ENCODE measurements around the gene ELMOD1. TPM values are rescaled to one million over a fixed set of nuclear protein-coding genes. Genes with fewer than 3 reads are reported as not detected.

Gene ELMOD1
- total RNA-seq, 2 experiments from 2014 or later = not detected

- POLR2A ChIA-PET = interaction anchor here (0.6 to 1.0 kb wide), 5 partner anchors 9 to 327 kb away, joined by 3 to 4 read pairs (median 3); no protein-coding TSS in a partner anchor
- no peaks in the 10 kb centered on the region for H3K9me2 ChIP-seq (ENCODE audit: insufficient read depth, low read length)
- intact Hi-C loops (cut with micrococcal nuclease; ENCODE audit: unreplicated experiment) = loop anchor here (1.0 to 5.0 kb wide), 3 partner anchors 55 to 223 kb away; no protein-coding TSS in a partner anchor
These were observed 41.5 kb upstream of the ELMOD1 start for GRCh38 chr11:107549253-107549953.

GRCh38 chr11:107549954-107550285, 41.0 kb upstream of the ELMOD1 start:
- TF ChIP-seq EZH2phosphoT487 (IDR thresholded peaks at IDR 0.05; ENCODE audit: borderline replicate concordance, low read depth, low read length) = no peak
- TF ChIP-seq, protein P1, sequence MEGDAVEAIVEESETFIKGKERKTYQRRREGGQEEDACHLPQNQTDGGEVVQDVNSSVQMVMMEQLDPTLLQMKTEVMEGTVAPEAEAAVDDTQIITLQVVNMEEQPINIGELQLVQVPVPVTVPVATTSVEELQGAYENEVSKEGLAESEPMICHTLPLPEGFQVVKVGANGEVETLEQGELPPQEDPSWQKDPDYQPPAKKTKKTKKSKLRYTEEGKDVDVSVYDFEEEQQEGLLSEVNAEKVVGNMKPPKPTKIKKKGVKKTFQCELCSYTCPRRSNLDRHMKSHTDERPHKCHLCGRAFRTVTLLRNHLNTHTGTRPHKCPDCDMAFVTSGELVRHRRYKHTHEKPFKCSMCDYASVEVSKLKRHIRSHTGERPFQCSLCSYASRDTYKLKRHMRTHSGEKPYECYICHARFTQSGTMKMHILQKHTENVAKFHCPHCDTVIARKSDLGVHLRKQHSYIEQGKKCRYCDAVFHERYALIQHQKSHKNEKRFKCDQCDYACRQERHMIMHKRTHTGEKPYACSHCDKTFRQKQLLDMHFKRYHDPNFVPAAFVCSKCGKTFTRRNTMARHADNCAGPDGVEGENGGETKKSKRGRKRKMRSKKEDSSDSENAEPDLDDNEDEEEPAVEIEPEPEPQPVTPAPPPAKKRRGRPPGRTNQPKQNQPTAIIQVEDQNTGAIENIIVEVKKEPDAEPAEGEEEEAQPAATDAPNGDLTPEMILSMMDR (conservative IDR thresholded peaks at IDR 0.05; ENCODE audit: low read length) = no peak
- Histone ChIP-seq H3K36me3 (ENCODE audit: insufficient read depth, low read length) (peaks cover 85% of the 10 kb centered on the region), H3K9me2 (ENCODE audit: insufficient read depth, low read length) (no peaks in the 10 kb centered on the region), H3K4me3 (ENCODE audit: low read depth, low read length, poor library complexity, severe bottlenecking) (no peak overlapping the region), H3K4me1 (ENCODE audit: insufficient read depth, low read length, poor library complexity, severe bottlenecking) (no peaks in the 10 kb centered on the region), H4K20me1 (ENCODE audit: insufficient read depth, low read length) (no peaks in the 10 kb centered on the region), H3K9me3 (ENCODE audit: low read length) (no peaks in the 10 kb centered on the region), H2AFZ (ENCODE audit: low read length) (no peak overlapping the region), H3K4me2 (ENCODE audit: low read length) (no peak overlapping the region), H3K27ac (ENCODE audit: low read depth, low read length, poor library complexity, severe bottlenecking) (no peak overlapping the region), H3K79me2 (ENCODE audit: insufficient read depth, low read depth, low read length) (no peaks in the 10 kb centered on the region)
- ChIA-PET CTCF (ENCODE audit: unreplicated experiment) (interaction anchor here (1.0 kb wide), 1 partner anchor 10 kb away, joined by 4 read pairs; no protein-coding TSS in a partner anchor), POLR2A (interaction anchor here (0.6 to 1.0 kb wide), 4 partner anchors 7 to 251 kb away, joined by 3 to 4 read pairs (median 3); no protein-coding TSS in a partner anchor)
- BruUV-seq (replicated peaks) = no TSS peak
- intact Hi-C loops (cut with micrococcal nuclease; ENCODE audit: unreplicated experiment) = loop anchor here (1.0 to 5.0 kb wide), 3 partner anchors 55 to 222 kb away; no protein-coding TSS in a partner anchor
- no peak for DNase-seq (ENCODE audit: low spot score)

More at GRCh38 chr11:107549253-107549953, 41.5 kb upstream of the ELMOD1 start:
- peak; percentile 61 for DNase-seq (ENCODE audit: low spot score)
- no peak overlapping the region for H3K4me2 ChIP-seq (ENCODE audit: low read length)
- no peak overlapping the region for H3K27ac ChIP-seq (ENCODE audit: low read depth, low read length, poor library complexity, severe bottlenecking)
- no peaks in the 10 kb centered on the region for H4K20me1 ChIP-seq (ENCODE audit: insufficient read depth, low read length)
- H3K4me1 ChIP-seq (ENCODE audit: insufficient read depth, low read length, poor library complexity, severe bottlenecking) = no peaks in the 10 kb centered on the region
- H3K4me3 ChIP-seq (ENCODE audit: low read depth, low read length, poor library complexity, severe bottlenecking) = no peak overlapping the region
- no peaks in the 10 kb centered on the region for H3K9me3 ChIP-seq (ENCODE audit: low read length)
- no peaks in the 10 kb centered on the region for H3K79me2 ChIP-seq (ENCODE audit: insufficient read depth, low read depth, low read length)
- peaks cover 81% of the 10 kb centered on the region for H3K36me3 ChIP-seq (ENCODE audit: insufficient read depth, low read length)
- no TSS peak for BruUV-seq (replicated peaks)
- TF ChIP-seq, protein P1 (conservative IDR thresholded peaks at IDR 0.05; ENCODE audit: low read length) = peak; percentile 96
- no peak for TF ChIP-seq EZH2phosphoT487 (IDR thresholded peaks at IDR 0.05; ENCODE audit: borderline replicate concordance, low read depth, low read length)
- no peak overlapping the region for H2AFZ ChIP-seq (ENCODE audit: low read length)
- CTCF ChIA-PET (ENCODE audit: unreplicated experiment) = interaction anchor here (1.1 kb wide), 1 partner anchor 10 kb away, joined by 3 read pairs; no protein-coding TSS in a partner anchor

DNA sequence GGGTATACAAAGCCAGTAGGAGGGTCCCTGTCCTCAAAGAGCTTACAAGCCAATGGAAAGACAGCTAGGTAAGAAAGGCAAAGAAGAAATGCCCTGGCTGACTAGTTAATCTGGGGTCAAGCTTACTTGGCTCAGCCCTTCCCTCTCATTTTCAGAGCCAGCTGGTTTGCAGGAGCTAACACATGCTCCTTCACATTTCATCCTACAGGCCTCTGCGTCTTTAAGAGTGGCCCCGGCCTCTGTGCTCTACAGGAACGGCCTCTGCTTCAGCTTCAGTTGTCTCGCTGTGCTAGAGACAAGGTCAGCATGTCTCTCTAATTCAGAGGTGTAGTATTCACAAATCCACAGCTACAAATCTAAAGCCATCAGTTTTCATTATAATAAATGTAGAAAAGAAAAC, 40.6 kb upstream of the ELMOD1 start:
- Histone ChIP-seq H3K79me2 (ENCODE audit: insufficient read depth, low read depth, low read length) (no peaks in the 10 kb centered on the region), H3K9me3 (ENCODE audit: low read length) (no peaks in the 10 kb centered on the region), H3K9me2 (ENCODE audit: insufficient read depth, low read length) (no peaks in the 10 kb centered on the region), H3K4me3 (ENCODE audit: low read depth, low read length, poor library complexity, severe bottlenecking) (no peak overlapping the region), H4K20me1 (ENCODE audit: insufficient read depth, low read length) (no peaks in the 10 kb centered on the region), H3K4me1 (ENCODE audit: insufficient read depth, low read length, poor library complexity, severe bottlenecking) (no peaks in the 10 kb centered on the region), H2AFZ (ENCODE audit: low read length) (no peak overlapping the region), H3K4me2 (ENCODE audit: low read length) (no peak overlapping the region), H3K27ac (ENCODE audit: low read depth, low read length, poor library complexity, severe bottlenecking) (no peak overlapping the region), H3K36me3 (ENCODE audit: insufficient read depth, low read length) (peaks cover 83% of the 10 kb centered on the region)
- no TSS peak for BruUV-seq (replicated peaks)
- no peak for DNase-seq (ENCODE audit: low spot score)
- ChIA-PET POLR2A (interaction anchor here (0.6 kb wide), 2 partner anchors 8 to 251 kb away, joined by 3 to 4 read pairs; no protein-coding TSS in a partner anchor), CTCF (ENCODE audit: unreplicated experiment) (interaction anchor here (1.0 kb wide), 1 partner anchor 10 kb away, joined by 4 read pairs; no protein-coding TSS in a partner anchor)
- TF ChIP-seq, protein P1 (conservative IDR thresholded peaks at IDR 0.05; ENCODE audit: low read length) = no peak
- TF ChIP-seq EZH2phosphoT487 (IDR thresholded peaks at IDR 0.05; ENCODE audit: borderline replicate concordance, low read depth, low read length) = no peak
- intact Hi-C loops (cut with micrococcal nuclease; ENCODE audit: unreplicated experiment) = no loop called here

Data from OCI-LY7 (cell line).